DMS153 treated with DMSO at 0.1 percent for 48 hours (cell line): ENCODE measurements around the gene TERF2IP.
A peak's percentile ranks its signal among the peaks of the same experiment; 100 is the strongest.

ENCODE experiments used
- DNase-seq: peaks from one replicate; lab custom pipeline; 2025; ENCODE audit not compliant: unreplicated experiment; lab: John Stamatoyannopoulos, UW

Gene TERF2IP

DNA sequence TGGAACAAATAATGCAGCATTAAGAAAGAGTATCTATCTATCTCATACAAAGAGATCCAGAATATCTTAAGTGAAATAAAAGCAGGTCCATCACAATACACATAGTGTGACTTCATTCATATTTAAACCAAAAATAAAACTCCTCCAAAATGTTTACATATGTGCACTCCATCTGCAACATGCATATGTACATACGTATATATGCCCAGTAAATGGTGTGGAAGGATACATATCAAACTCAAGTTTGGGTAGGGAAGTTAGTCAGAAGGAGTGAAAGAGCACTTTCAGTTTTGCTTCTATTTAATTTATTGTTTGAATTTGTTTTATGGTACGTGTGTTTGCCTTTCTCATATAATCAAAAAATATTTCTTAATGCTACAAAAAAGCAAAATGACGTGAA, 12.5 kb upstream of the TERF2IP start:
- no peak for DNase-seq

DNA sequence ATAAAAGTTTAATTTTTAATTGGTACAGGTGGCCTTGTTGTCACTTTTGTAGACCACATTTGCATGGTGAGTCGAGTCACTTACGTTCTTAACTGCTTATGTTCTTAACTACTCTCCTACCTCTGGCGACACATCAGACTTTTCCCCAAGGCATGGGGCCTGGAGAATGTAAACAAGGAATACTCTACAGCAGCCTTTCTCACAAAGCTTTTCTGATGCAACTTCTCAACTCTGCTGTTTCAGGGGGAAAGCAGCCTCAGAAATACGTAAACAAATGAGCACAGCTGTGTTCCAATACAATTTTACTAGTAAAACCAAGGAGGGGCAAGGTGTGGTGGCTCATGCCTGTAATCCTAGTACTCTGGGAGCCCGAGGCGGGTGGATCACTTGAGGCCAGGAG, 7.0 kb upstream of the TERF2IP start:
- DNase-seq = no peak

- no peak for DNase-seq
Measured at GRCh38 chr16:75644240-75645012, 3.1 kb upstream of the TERF2IP start.

DNA sequence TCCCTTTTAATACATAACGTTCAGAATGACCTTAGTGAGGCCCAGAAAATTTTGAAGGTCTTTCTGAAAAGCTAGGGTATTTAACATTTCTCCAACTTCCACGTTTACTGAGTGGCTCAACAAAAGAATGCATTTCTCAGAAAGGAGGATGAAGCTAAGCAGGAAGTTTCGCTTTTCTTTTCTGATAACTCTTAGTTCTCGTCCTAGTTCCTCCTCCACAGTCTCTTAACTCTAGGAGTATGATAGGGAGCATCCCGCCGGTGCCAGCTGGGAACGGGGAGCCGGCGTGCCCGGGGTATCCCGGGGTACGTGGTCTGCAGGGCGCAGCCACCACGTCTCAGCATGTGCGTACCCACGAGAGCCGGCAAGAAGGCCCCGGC, 471 bp upstream of the TERF2IP start:
- no peak for DNase-seq

DNA sequence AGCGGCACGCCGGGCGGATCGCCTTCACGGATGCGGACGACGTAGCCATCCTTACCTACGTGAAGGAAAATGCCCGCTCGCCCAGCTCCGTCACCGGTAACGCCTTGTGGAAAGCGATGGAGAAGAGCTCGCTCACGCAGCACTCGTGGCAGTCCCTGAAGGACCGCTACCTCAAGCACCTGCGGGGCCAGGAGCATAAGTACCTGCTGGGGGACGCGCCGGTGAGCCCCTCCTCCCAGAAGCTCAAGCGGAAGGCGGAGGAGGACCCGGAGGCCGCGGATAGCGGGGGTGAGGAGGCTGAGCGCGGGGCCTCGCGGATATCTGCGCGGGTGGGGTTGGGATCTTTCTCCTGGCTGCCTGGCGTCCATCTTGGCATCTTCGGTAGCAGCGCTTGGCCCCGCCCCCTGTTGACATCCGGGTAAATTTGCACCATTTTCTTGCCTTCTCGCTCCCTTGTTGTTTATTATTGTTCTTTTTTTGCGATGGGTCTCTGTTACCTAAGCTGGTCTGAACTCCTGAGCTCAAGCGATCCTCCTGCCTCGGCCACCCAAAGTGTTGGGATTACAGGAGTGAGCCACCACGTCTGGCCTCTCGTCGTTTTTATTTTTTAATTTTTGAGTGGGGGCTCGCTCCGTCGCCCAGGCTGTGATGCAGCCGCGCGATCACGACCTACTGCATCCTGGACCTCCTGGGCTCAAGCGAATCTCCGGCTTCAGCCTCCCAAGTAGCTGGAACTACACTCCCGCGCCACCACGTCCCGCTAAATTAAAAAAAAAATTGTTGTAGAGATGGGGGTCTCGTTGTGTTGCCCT, 898 bp downstream of the TERF2IP start:
- peak; percentile 59 for DNase-seq

GRCh38 chr16:75653922-75654321, 6.3 kb downstream of the TERF2IP start:
- DNase-seq = no peak

GRCh38 chr16:75658175-75658574, 10.6 kb downstream of the TERF2IP start:
- no peak for DNase-seq

DNA sequence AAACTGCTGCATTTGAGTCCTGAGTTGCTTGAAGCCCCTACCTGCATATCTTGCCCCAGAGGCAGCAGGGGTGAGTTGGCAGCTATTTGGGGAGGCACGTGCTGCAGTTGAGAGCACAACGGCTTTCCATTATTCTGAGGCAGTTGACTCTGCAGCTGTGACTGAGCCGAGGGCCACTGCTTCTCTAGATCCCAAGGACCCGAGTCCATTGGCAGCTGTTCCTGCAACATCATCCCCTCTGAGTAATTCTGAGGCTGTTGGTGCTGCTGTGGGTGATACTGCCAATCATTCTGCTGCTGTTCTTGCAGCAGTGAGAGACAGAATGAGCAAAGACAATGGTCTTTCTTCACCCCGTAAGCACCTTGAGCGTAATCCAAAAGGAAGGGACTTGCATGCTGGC, 12.7 kb downstream of the TERF2IP start:
- no peak for DNase-seq

- no peak for DNase-seq
Measured at GRCh38 chr16:75660726-75661302, 13.2 kb downstream of the TERF2IP start.

- no peak for DNase-seq
Measured at GRCh38 chr16:75667503-75667902, 19.9 kb downstream of the TERF2IP start.

- no peak for DNase-seq
Measured at GRCh38 chr16:75676909-75677308, 29.3 kb downstream of the TERF2IP start, which contains the start of gene CPHXL2. TSS of gene CPHXL2 (minus strand) at chr16:75677009. CDS start at chr16:75676999, 10 bp downstream.

DNA sequence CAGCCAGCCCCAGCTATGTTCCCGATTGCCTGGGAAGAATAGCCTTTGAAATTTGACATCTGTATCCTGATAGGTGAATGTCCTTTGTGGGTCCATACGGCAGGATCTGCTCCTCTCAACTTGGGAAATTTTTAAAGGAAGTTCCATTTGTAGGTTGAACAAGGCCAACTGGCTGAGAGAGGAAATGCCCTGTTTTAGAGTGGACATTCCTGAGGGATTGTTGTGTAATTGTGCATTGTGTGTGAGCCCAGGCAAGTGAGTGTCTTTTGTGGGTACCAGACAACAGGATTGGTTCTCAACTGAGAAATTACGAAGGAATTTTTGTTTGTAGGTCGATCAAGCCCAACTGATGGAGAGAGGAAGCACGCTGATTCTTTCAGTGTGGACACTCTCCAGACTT, 31.8 kb downstream of the TERF2IP start:
- DNase-seq = no peak

DNA sequence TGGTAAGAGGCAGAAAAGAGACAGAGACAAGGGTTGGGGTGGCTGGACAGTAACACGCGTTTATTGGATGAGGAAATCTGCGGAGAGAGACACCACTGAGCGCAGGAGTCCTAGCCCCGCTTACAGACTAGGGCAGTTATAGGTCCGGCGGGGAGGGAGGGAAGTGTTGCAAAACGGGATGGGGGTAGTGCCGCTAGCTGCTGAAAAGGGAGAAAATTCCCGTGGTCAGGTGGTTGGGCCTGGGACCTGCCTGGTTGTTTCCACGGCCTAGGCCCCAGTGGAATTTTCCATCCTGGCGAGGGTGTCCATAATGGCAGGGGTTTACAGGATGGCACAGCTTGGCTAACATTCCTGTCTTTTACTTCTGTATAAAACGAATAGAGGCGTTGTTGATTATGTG, 34.7 kb downstream of the TERF2IP start:
- no peak for DNase-seq

DNA sequence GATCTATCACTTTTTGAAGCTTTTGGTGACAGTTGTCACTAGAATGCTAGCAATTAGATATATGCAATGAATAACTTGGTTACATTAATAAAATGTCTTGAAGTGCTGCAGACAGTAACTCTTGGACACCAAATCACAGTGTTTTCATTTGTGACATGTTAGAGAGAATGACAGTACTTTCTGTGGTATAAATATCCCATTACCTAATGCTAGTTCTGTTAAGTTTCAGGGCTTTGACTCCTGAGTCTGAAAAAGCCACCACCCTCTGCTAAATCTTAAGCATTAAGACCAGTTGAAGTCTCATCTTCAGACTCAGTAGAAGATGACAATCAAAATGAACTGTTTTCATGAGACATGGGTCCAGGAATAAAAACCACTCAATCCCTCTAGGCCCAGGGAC, 39.8 kb downstream of the TERF2IP start:
- DNase-seq = no peak

DNA sequence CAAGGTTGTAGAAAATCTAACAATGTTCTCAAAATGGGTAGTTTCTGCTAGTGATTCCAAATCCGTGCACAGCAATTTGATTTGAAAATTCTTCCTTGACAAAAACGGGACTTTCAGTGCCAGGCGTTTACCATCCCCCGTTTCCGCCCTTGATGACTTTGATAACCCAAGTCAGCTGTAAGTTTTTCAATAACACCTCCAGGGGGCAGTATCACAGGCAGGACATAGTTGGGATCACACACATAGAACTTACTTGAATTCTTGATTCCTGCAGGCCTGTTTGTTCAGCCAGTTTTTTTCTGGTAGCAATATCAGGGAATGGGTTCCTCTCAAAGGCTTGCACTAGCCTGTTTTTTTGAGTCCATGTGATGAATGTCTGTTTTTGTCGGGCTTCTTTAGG, 48.1 kb downstream of the TERF2IP start:
- DNase-seq = no peak

- no peak for DNase-seq
Measured at GRCh38 chr16:75697571-75697970, 50.0 kb downstream of the TERF2IP start.

GRCh38 chr16:75701361-75701760, 53.8 kb downstream of the TERF2IP start, which contains the start of gene DUXB:
TSS of gene DUXB (minus strand) at chr16:75701461. CDS start at chr16:75701418, 43 bp downstream.
- DNase-seq = no peak

DNA sequence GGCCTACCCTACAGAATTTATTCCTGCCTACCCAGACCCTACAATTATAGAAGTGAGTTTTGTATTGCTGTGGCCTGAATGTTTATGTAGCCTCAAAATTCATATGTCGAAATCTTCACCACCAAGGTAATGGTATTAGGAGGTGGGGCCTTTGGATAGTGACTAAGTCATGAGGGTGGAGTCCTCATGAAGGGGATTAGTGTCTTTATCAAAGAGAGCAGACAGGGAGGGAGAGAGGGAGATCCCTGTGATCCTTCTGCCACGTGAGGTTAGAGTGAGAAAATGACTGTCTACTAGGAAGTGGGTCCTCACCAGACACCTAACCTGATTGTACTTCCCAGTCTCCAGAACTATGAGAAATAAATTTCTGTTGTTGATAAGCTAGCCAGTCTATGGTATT, 54.7 kb downstream of the TERF2IP start:
- DNase-seq = no peak

GRCh38 chr16:75703306-75703705, 55.7 kb downstream of the TERF2IP start:
- DNase-seq = no peak
